Karpas-422 (cell line): Measurements from ENCODE around the gene MRAP2. TPM values are rescaled to one million over a fixed set of nuclear protein-coding genes. Genes with fewer than 3 reads are reported as not detected.

ENCODE experiments used
- DNase-seq: peaks from one replicate; pipeline ENCODE4 v3.0.0-alpha.2; 2015
- H2AFZ ChIP-seq: fragments of 200-600 bp; sonication (generic); 2 replicates; pipeline ENCODE4 v1.6.1; 2014; ENCODE audit warnings: antibody characterized with exemption, low read length, mixed read lengths
- H3K27ac ChIP-seq: fragments of 200-600 bp; sonication (generic); 2 replicates; pipeline ENCODE4 v1.5.1; 2014; ENCODE audit warnings: mild to moderate bottlenecking, low read length, moderate library complexity
- H3K27me3 ChIP-seq: fragments of 200-600 bp; sonication (generic); 2 replicates; pipeline ENCODE4 v1.6.1; 2014; ENCODE audit warnings: low read length, mixed read lengths
- H3K36me3 ChIP-seq: fragments of 200-600 bp; sonication (generic); 2 replicates; pipeline ENCODE4 v1.6.1; 2014; ENCODE audit warnings: low read length, mixed read lengths; ENCODE audit not compliant: insufficient read depth
- H3K4me1 ChIP-seq: fragments of 200-600 bp; sonication (generic); 2 replicates; pipeline ENCODE4 v1.6.1; 2014; ENCODE audit warnings: mild to moderate bottlenecking, low read length, mixed read lengths
- H3K4me2 ChIP-seq: fragments of 200-600 bp; sonication (generic); 2 replicates; pipeline ENCODE4 v1.6.1; 2014; ENCODE audit warnings: low read length, low read depth, mild to moderate bottlenecking; ENCODE audit not compliant: poor library complexity, severe bottlenecking
- H3K4me3 ChIP-seq: fragments of 200-600 bp; sonication (generic); 2 replicates; pipeline ENCODE4 v1.5.1; 2014; ENCODE audit warnings: mild to moderate bottlenecking, antibody characterized with exemption, low read length, mixed read lengths
- H3K79me2 ChIP-seq: fragments of 200-600 bp; sonication (generic); 2 replicates; pipeline ENCODE4 v1.6.1; 2014; ENCODE audit warnings: mild to moderate bottlenecking, low read length, mixed read lengths
- H3K9ac ChIP-seq: fragments of 200-600 bp; sonication (generic); 2 replicates; pipeline ENCODE4 v1.6.0; 2014; ENCODE audit warnings: low read length
- H3K9me2 ChIP-seq: fragments of 200-600 bp; sonication (generic), shearing (Covaris generic); replicated peaks from 2 replicates; pipeline ENCODE4 v1.6.0; 2014; ENCODE audit warnings: mild to moderate bottlenecking, low read length, moderate library complexity; ENCODE audit not compliant: insufficient read depth
- H3K9me3 ChIP-seq: fragments of 300-700, 200-600 bp; sonication (generic); 2 replicates; pipeline ENCODE4 v1.6.1; 2014; ENCODE audit warnings: low read length, mixed read lengths
- H4K20me1 ChIP-seq: fragments of 200-600 bp; sonication (generic); 2 replicates; pipeline ENCODE4 v1.6.1; 2014; ENCODE audit warnings: mild to moderate bottlenecking, antibody characterized with exemption, low read length, low read depth; ENCODE audit not compliant: insufficient read depth
- total RNA-seq: library from RNA; depleted of rRNA; stranded (reverse); fragments of >200 nt; shearing (Covaris generic); gene quantifications from 2 replicates; pipeline ENCODE4 v1.2.3, GENCODE V29; 2014; ENCODE audit warnings: low replicate concordance; rRNA removed

MRAP2 gene
- total RNA-seq, 1 experiment from 2014 or later = not detected

DNA sequence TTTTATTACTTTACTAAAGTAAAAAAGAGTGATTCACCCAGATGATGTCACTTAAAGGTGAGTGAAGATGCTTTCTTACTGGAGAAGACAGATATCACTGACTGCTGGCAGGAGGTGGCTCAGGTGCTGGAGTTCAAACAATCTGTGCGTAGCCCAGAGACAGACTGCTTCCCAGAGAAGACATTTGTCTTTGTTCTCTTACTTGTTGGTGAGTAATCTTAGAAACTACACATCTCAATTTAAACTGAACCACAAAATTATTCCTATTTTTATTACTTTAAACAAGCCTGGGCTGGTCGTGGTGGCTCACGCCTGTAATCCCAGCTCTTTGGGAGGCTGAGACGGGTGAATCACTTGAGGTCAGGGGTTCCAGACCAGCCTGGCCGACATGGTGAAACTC, 101.7 kb downstream of the MRAP2 start:
- Histone ChIP-seq H3K9me2 (no peaks in the 10 kb centered on the region), H3K27me3 (no peaks in the 10 kb centered on the region), H2AFZ (no peak overlapping the region), H3K79me2 (no peaks in the 10 kb centered on the region), H3K4me2 (no peak overlapping the region), H3K27ac (no peak overlapping the region), H3K4me1 (no peaks in the 10 kb centered on the region), H3K4me3 (no peak overlapping the region), H3K36me3 (no peaks in the 10 kb centered on the region), H4K20me1 (no peaks in the 10 kb centered on the region), H3K9ac (no peak overlapping the region), H3K9me3 (no peaks in the 10 kb centered on the region)
- DNase-seq = no peak

DNA sequence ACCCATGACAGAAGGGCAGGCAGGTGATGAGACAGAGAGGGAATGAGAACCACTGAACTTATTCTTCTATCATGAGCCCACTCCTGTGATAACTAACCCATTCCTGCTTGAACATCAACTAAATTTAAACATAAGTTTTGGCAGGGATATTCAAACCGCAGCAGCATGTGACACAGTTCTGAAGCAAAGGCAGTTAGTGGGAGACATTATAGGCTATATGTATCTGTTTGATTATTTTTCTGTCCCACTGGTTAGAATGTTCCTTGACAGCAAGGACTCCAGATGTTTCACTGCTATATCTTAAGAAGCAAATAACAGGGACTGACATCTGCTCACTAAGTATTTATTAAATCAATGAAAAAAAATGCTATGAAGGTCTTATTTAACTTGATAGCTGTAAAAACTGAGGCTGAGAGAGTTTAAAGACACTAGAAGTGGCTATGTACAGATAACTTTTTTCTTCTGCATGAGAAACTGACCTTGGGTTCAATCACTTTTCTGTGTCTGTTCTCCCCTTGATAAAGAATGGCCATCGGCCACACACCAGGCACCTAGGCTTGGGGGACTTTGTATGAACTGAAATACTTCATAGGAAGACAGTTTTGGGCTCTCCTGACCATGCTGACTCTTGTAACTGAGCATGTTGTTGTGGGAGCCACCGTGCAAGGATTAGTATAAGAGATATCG, 102.9 kb downstream of the MRAP2 start:
- Histone ChIP-seq H3K79me2 (no peaks in the 10 kb centered on the region), H2AFZ (no peak overlapping the region), H3K27me3 (no peaks in the 10 kb centered on the region), H3K9me2 (no peaks in the 10 kb centered on the region), H3K27ac (no peak overlapping the region), H3K9ac (no peak overlapping the region), H3K4me2 (no peak overlapping the region), H3K4me1 (no peaks in the 10 kb centered on the region), H3K4me3 (no peak overlapping the region), H3K9me3 (no peaks in the 10 kb centered on the region), H4K20me1 (no peaks in the 10 kb centered on the region), H3K36me3 (no peaks in the 10 kb centered on the region)
- no peak for DNase-seq

DNA sequence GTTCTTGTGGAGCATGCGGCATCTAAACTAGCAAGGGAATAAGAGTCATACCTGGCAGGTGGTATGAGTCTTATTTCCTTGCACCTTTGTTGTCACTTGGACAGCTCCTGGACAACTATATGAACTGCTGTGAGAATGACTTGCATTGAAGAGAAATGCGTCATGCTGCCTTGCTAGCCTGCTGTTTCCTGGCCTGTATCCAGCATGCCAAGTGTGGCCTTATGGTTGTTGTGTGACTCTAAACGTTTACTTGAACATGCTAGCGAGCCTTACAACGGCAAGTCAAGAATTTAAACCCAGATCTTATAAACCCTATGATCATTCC, 103.4 kb downstream of the MRAP2 start:
- Histone ChIP-seq H3K4me3 (no peak overlapping the region), H3K4me1 (no peaks in the 10 kb centered on the region), H2AFZ (no peak overlapping the region), H3K27me3 (no peaks in the 10 kb centered on the region), H3K4me2 (no peak overlapping the region), H3K9ac (no peak overlapping the region), H3K9me2 (no peaks in the 10 kb centered on the region), H3K36me3 (no peaks in the 10 kb centered on the region), H3K79me2 (no peaks in the 10 kb centered on the region), H3K9me3 (no peaks in the 10 kb centered on the region), H3K27ac (no peak overlapping the region), H4K20me1 (no peaks in the 10 kb centered on the region)
- no peak for DNase-seq

DNA sequence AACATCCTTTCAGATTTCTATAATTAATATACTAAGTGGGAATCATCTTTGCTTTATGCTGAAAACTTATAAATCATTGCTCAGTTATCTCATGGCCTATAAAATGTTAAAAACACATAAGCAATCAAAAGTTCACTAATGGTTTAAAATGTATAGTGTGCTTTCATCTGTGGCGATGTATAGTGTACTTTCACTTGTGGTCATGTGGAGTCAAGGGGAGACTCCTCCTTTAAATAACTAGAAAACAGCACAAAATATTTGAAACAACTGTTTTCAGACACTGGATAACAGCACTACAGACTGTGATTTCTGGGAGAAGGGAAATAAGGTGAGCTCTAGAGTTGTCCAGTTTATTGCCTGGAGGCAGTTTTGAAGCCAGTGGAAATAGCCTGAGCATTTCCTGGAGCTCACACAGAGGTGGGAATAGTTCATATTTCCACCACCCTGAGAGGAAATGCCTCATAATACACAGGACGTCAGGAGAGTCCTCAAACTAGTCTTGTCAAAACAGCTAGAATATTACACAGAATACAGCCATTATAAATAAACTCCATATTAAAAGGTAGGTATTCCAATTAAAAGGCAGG, 104.5 kb downstream of the MRAP2 start:
- no peak for DNase-seq
- H3K9me2 ChIP-seq = no peaks in the 10 kb centered on the region
- H2AFZ ChIP-seq = no peak overlapping the region
- no peaks in the 10 kb centered on the region for H4K20me1 ChIP-seq
- H3K79me2 ChIP-seq = no peaks in the 10 kb centered on the region
- no peaks in the 10 kb centered on the region for H3K9me3 ChIP-seq
- H3K9ac ChIP-seq = no peak overlapping the region
- no peaks in the 10 kb centered on the region for H3K4me1 ChIP-seq
- no peak overlapping the region for H3K4me2 ChIP-seq
- no peaks in the 10 kb centered on the region for H3K36me3 ChIP-seq
- H3K4me3 ChIP-seq = no peak overlapping the region
- H3K27ac ChIP-seq = no peak overlapping the region
- H3K27me3 ChIP-seq = no peaks in the 10 kb centered on the region

DNA sequence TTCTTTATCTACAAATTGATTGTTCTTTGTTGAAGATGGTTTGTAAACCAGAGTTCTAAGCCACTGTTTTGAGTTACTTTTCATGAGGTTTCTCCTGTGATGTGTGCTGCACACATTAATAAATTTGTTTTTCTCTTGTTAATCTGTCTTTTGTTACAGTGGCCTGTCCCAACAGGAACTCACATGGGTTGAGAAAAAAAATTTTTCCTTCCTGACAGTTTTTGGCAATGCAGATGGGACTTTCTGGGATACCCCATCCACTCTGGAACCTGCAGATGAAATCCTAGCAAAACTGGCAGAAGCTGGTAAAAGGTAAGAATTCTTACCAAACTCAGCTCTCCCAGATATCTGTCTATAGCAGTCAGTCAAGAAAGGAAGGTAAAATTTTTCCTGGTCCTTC, 105.7 kb downstream of the MRAP2 start:
- H3K27me3 ChIP-seq = no peaks in the 10 kb centered on the region
- H3K9ac ChIP-seq = no peak overlapping the region
- no peak for DNase-seq
- no peak overlapping the region for H3K27ac ChIP-seq
- H3K79me2 ChIP-seq = no peaks in the 10 kb centered on the region
- no peak overlapping the region for H2AFZ ChIP-seq
- no peak overlapping the region for H3K4me2 ChIP-seq
- H4K20me1 ChIP-seq = no peaks in the 10 kb centered on the region
- no peaks in the 10 kb centered on the region for H3K36me3 ChIP-seq
- H3K4me3 ChIP-seq = no peak overlapping the region
- H3K9me3 ChIP-seq = no peaks in the 10 kb centered on the region
- no peaks in the 10 kb centered on the region for H3K4me1 ChIP-seq
- H3K9me2 ChIP-seq = no peaks in the 10 kb centered on the region

Other genes with a start within 250 kb of the MRAP2 start
- gene RIPPLY2, start 180.4 kb upstream of the MRAP2 start, total RNA-seq = not detected in 2 replicates
- gene CYB5R4, start 174.1 kb upstream of the MRAP2 start, total RNA-seq = 15.1 and 37.0 TPM in 2 replicates
- gene CEP162, start 193.9 kb downstream of the MRAP2 start, total RNA-seq = 3.8 and 7.5 TPM in 2 replicates